GM06990 (cell line): ENCODE measurements around the gene CLCA1.

ENCODE experiments used
- DNase-seq: peaks from one replicate; pipeline ENCODE4 v3.0.0-alpha.2; 2011; ENCODE audit not compliant: insufficient read length; ENCODE audit errors: extremely low read depth
- H3K27me3 ChIP-seq: replicated peaks from 2 replicates; pipeline ENCODE4 v1.6.0; 2011; ENCODE audit warnings: low read length; ENCODE audit not compliant: control insufficient read depth, insufficient read depth
- H3K36me3 ChIP-seq: 2 replicates; pipeline ENCODE4 v1.5.1; 2011; ENCODE audit warnings: low read length; ENCODE audit not compliant: control insufficient read depth, insufficient read depth
- H3K4me3 ChIP-seq: replicated peaks from 2 replicates; pipeline ENCODE4 v1.5.1; 2011; ENCODE audit warnings: low read depth, mild to moderate bottlenecking, control low read depth, low read length
- CTCF ChIP-seq: IDR thresholded peaks from 2 replicates; pipeline ENCODE4 v1.5.1; 2011; ENCODE audit warnings: low read length, control low read depth, mild to moderate bottlenecking, inconsistent platforms; ENCODE audit not compliant: insufficient read depth, poor library complexity, severe bottlenecking

Gene CLCA1

GRCh38 chr1:86515597-86515996 is 46.9 kb downstream of the CLCA1 start:
- peak; percentile 21 for TF ChIP-seq CTCF
- no peak for DNase-seq
- Histone ChIP-seq H3K27me3 (no peaks in the 10 kb centered on the region), H3K4me3 (no peak overlapping the region), H3K36me3 (no peaks in the 10 kb centered on the region)

- H3K27me3 ChIP-seq, result no peaks in the 10 kb centered on the region
- H3K36me3 ChIP-seq, result no peaks in the 10 kb centered on the region
- no peak overlapping the region for H3K4me3 ChIP-seq
- no peak for DNase-seq
- no peak for TF ChIP-seq CTCF
Measured at GRCh38 chr1:86516335-86516734, 47.6 kb downstream of the CLCA1 start.

- no peak for TF ChIP-seq CTCF
- no peak for DNase-seq
- no peak overlapping the region for H3K4me3 ChIP-seq
- no peaks in the 10 kb centered on the region for H3K36me3 ChIP-seq
- H3K27me3 ChIP-seq, result no peaks in the 10 kb centered on the region
Measured at GRCh38 chr1:86517336-86517735, 48.6 kb downstream of the CLCA1 start.

- no peak for TF ChIP-seq CTCF
- Histone ChIP-seq H3K36me3 (no peaks in the 10 kb centered on the region), H3K27me3 (no peaks in the 10 kb centered on the region)
Measured at GRCh38 chr1:86520789-86521521, 52.2 kb downstream of the CLCA1 start.

GRCh38 chr1:86521522-86521891 is 52.8 kb downstream of the CLCA1 start:
- DNase-seq, result no peak
- no peak for TF ChIP-seq CTCF
- no peaks in the 10 kb centered on the region for H3K36me3 ChIP-seq

More at GRCh38 chr1:86520789-86521521, 52.2 kb downstream of the CLCA1 start:
- no peak overlapping the region for H3K4me3 ChIP-seq
- no peak for DNase-seq

GRCh38 chr1:86522240-86522639 is 53.5 kb downstream of the CLCA1 start:
- Histone ChIP-seq H3K4me3 (no peak overlapping the region), H3K36me3 (no peaks in the 10 kb centered on the region), H3K27me3 (no peaks in the 10 kb centered on the region)
- no peak for DNase-seq
- TF ChIP-seq CTCF, result no peak

More at GRCh38 chr1:86521522-86521891, 52.8 kb downstream of the CLCA1 start:
- no peak overlapping the region for H3K4me3 ChIP-seq
- H3K27me3 ChIP-seq, result no peaks in the 10 kb centered on the region
